Panc1 (cell line): Measurements from ENCODE around the gene RIT2. TPM values are rescaled to one million over a fixed set of nuclear protein-coding genes. Genes with fewer than 3 reads are reported as not detected.

Experiments
- ATAC-seq: fragments of 200-7000 bp; cut with Tn5 transposase; 2 replicates; pipeline ENCODE4 v1.9.1; 2020; ENCODE audit warnings: mild to moderate bottlenecking, moderate library complexity
- BruUV-seq: library from RNA; stranded (reverse); fragments of 400-500 nt; replicated peaks from 2 replicates; lab custom pipeline; 2021; lab: Mats Ljungman, UMichigan
- CTCF ChIA-PET: fragments of 300-600 bp; sonication (Branson Sonifier 250); formaldehyde crosslinking; loops from one replicate; lab custom pipeline; 2022; ENCODE audit warnings: antibody characterized with exemption; lab: Charles Lee
- POLR2A ChIA-PET: fragments of 300-600 bp; sonication (Branson Sonifier 250); formaldehyde crosslinking; loops from one replicate; lab custom pipeline; 2022; ENCODE audit warnings: antibody characterized with exemption; lab: Charles Lee
- DNase-seq: peaks from one replicate; pipeline ENCODE4 v3.0.0-alpha.2; 2010; ENCODE audit warnings: low read depth, low spot score
- H3K27ac ChIP-seq: 2 replicates; pipeline ENCODE4 v1.5.1; 2011; ENCODE audit warnings: mild to moderate bottlenecking, low read length, inconsistent platforms
- H3K27me3 ChIP-seq: fragments of 200-500 bp; sonication (Bioruptor generic); 2 replicates; pipeline ENCODE4 v1.6.0; 2014; ENCODE audit warnings: low read length, inconsistent platforms; ENCODE audit not compliant: control insufficient read depth, insufficient read depth
- H3K36me3 ChIP-seq: fragments of 200-500 bp; sonication (Bioruptor generic); 2 replicates; pipeline ENCODE4 v1.5.1; 2014; ENCODE audit warnings: inconsistent platforms, mild to moderate bottlenecking, low read length, moderate library complexity; ENCODE audit not compliant: control insufficient read depth, insufficient read depth
- H3K4me1 ChIP-seq: 2 replicates; pipeline ENCODE4 v1.5.1; 2011; ENCODE audit warnings: inconsistent platforms, mild to moderate bottlenecking, low read length, moderate library complexity; ENCODE audit not compliant: control insufficient read depth, insufficient read depth
- H3K4me3 ChIP-seq, 2 experiments: 2 replicates each; pipeline ENCODE4 v1.5.1; 2011 to 2012; ENCODE audit warnings: low read depth in 2 of 2, low read length in 2 of 2, mild to moderate bottlenecking in 2 of 2, inconsistent platforms in 1 of 2, moderate library complexity in 1 of 2
- H3K9me3 ChIP-seq: fragments of 200-500 bp; sonication (Bioruptor generic); 2 replicates; pipeline ENCODE4 v1.5.1; 2014; ENCODE audit warnings: low read depth, mild to moderate bottlenecking, inconsistent platforms, low read length, moderate library complexity; ENCODE audit not compliant: control insufficient read depth, insufficient read depth
- POLR2AphosphoS5 ChIP-seq: IDR thresholded peaks from 2 replicates; pipeline ENCODE4 v1.6.1; 2012; ENCODE audit warnings: mild to moderate bottlenecking, low read depth, low read length, moderate library complexity
- SIN3A ChIP-seq: IDR thresholded peaks from 2 replicates; pipeline ENCODE4 v1.6.1; 2012; ENCODE audit warnings: low read depth, mild to moderate bottlenecking, low read length, moderate library complexity, borderline replicate concordance; ENCODE audit not compliant: insufficient read depth
- TCF7L2 ChIP-seq: IDR thresholded peaks from 2 replicates; pipeline ENCODE4 v1.6.1; 2011; ENCODE audit warnings: mild to moderate bottlenecking, low read depth, low read length, inconsistent platforms
- in situ Hi-C: cut with HindIII; loops from 2 replicates; pipeline ENCODE4 v1.10.0; 2016; ENCODE audit warnings: low sequenced_read_pairs, low pct_unique_long_range_greater_than_20kb
- intact Hi-C: fragments of 100-400 bp; cut with micrococcal nuclease; formaldehyde crosslinking; loops from one replicate; pipeline ENCODE4 v1.10.0; 2022; ENCODE audit not compliant: unreplicated experiment
- total RNA-seq: library from RNA; stranded (reverse); gene quantifications from one replicate; pipeline ENCODE4 v1.2.1, GENCODE V29; 2021; ENCODE audit not compliant: unreplicated experiment
- TF ChIP-seq, protein P1 (sequence below), 2 experiments: IDR thresholded peaks; 2 replicates each; pipeline ENCODE4 v1.6.1; 2011 to 2012; ENCODE audit warnings: low read depth in 2 of 2, control low read depth in 1 of 2, low read length in 1 of 2, mild to moderate bottlenecking in 1 of 2, moderate library complexity in 1 of 2; ENCODE audit not compliant: insufficient read depth in 1 of 2
- TF ChIP-seq, protein P2 (sequence below): fragments of 450-650 bp; IDR thresholded peaks from 2 replicates; pipeline ENCODE4 v1.5.1; 2017; ENCODE audit warnings: mild to moderate bottlenecking

RIT2 gene
- total RNA-seq, 1 experiment from 2014 or later = not detected

GRCh38 chr18:42861271-42861670 lies 254.2 kb downstream of the RIT2 start:
- CTCF ChIA-PET = no interaction called here
- H3K4me1 ChIP-seq = no peaks in the 10 kb centered on the region

GRCh38 chr18:42860548-42860947 lies 254.9 kb downstream of the RIT2 start:
- in situ Hi-C loops (no loop called here), intact Hi-C loops (no loop called here)
- no peak overlapping the region for H3K4me3 ChIP-seq
- no peaks in the 10 kb centered on the region for H3K27me3 ChIP-seq
- no peak overlapping the region for H3K27ac ChIP-seq
- no peak for DNase-seq
- ChIA-PET CTCF (no interaction called here), POLR2A (no interaction called here)
- no peaks in the 10 kb centered on the region for H3K36me3 ChIP-seq
- no peaks in the 10 kb centered on the region for H3K9me3 ChIP-seq
- no peaks in the 10 kb centered on the region for H3K4me1 ChIP-seq
- no TSS peak for BruUV-seq
- ATAC-seq = no peak
- no peak for TF ChIP-seq SIN3A
- TF ChIP-seq, protein P1, sequence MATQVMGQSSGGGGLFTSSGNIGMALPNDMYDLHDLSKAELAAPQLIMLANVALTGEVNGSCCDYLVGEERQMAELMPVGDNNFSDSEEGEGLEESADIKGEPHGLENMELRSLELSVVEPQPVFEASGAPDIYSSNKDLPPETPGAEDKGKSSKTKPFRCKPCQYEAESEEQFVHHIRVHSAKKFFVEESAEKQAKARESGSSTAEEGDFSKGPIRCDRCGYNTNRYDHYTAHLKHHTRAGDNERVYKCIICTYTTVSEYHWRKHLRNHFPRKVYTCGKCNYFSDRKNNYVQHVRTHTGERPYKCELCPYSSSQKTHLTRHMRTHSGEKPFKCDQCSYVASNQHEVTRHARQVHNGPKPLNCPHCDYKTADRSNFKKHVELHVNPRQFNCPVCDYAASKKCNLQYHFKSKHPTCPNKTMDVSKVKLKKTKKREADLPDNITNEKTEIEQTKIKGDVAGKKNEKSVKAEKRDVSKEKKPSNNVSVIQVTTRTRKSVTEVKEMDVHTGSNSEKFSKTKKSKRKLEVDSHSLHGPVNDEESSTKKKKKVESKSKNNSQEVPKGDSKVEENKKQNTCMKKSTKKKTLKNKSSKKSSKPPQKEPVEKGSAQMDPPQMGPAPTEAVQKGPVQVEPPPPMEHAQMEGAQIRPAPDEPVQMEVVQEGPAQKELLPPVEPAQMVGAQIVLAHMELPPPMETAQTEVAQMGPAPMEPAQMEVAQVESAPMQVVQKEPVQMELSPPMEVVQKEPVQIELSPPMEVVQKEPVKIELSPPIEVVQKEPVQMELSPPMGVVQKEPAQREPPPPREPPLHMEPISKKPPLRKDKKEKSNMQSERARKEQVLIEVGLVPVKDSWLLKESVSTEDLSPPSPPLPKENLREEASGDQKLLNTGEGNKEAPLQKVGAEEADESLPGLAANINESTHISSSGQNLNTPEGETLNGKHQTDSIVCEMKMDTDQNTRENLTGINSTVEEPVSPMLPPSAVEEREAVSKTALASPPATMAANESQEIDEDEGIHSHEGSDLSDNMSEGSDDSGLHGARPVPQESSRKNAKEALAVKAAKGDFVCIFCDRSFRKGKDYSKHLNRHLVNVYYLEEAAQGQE (IDR thresholded peaks at IDR 0.05; ENCODE audit: insufficient read depth in 1 of 2, low read depth in 2 of 2, low read length in 1 of 2) = no peak
- TF ChIP-seq, protein P2, sequence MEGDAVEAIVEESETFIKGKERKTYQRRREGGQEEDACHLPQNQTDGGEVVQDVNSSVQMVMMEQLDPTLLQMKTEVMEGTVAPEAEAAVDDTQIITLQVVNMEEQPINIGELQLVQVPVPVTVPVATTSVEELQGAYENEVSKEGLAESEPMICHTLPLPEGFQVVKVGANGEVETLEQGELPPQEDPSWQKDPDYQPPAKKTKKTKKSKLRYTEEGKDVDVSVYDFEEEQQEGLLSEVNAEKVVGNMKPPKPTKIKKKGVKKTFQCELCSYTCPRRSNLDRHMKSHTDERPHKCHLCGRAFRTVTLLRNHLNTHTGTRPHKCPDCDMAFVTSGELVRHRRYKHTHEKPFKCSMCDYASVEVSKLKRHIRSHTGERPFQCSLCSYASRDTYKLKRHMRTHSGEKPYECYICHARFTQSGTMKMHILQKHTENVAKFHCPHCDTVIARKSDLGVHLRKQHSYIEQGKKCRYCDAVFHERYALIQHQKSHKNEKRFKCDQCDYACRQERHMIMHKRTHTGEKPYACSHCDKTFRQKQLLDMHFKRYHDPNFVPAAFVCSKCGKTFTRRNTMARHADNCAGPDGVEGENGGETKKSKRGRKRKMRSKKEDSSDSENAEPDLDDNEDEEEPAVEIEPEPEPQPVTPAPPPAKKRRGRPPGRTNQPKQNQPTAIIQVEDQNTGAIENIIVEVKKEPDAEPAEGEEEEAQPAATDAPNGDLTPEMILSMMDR = no peak
- TF ChIP-seq TCF7L2 = no peak

More at GRCh38 chr18:42861271-42861670, 254.2 kb downstream of the RIT2 start:
- DNase-seq (no peak), ATAC-seq (no peak)
- no peaks in the 10 kb centered on the region for H3K36me3 ChIP-seq
- no peaks in the 10 kb centered on the region for H3K27me3 ChIP-seq
- BruUV-seq = no TSS peak
- no peak overlapping the region for H3K27ac ChIP-seq
- in situ Hi-C loops (no loop called here), intact Hi-C loops (no loop called here)
- TF ChIP-seq TCF7L2 = no peak
- no peak for TF ChIP-seq SIN3A
- TF ChIP-seq, protein P1 (IDR thresholded peaks at IDR 0.05; ENCODE audit: insufficient read depth in 1 of 2, low read depth in 2 of 2, low read length in 1 of 2) = no peak
- TF ChIP-seq, protein P2 = no peak
- no peak for TF ChIP-seq POLR2AphosphoS5
- no peak overlapping the region for H3K4me3 ChIP-seq
- POLR2A ChIA-PET = no interaction called here
- no peaks in the 10 kb centered on the region for H3K9me3 ChIP-seq
